Measurements from ENCODE around the gene PDE4D. TPM values are rescaled to one million over a fixed set of nuclear protein-coding genes. Genes with fewer than 3 reads are reported as not detected.

The PDE4D gene
- total and polyA plus RNA-seq, 2 donors (not counting 3 experiments of a cell fraction or from before 2014, with no cell fraction given): 34.5 to 51.2 TPM

GRCh38 chr5:59036274-59036961 is 857.1 kb downstream of the PDE4D start:
- H3K9ac ChIP-seq (replicated peaks; ENCODE audit: extremely low read depth, insufficient read depth, low read length): no peak overlapping the region
- ChIA-PET CTCF (interaction anchor here (0.8 to 6.1 kb wide), 9 partner anchors 10 to 331 kb away, joined by 3 to 68 read pairs (median 6); no protein-coding TSS in a partner anchor), POLR2A (no interaction called here)
- H3K27ac ChIP-seq (ENCODE audit: insufficient read depth, low read depth, low read length): no peak overlapping the region
- no TSS peak for BruUV-seq (replicated peaks)
- TF ChIP-seq FOS (IDR thresholded peaks at IDR 0.05; ENCODE audit: borderline replicate concordance, insufficient read depth, low read length): peak; percentile 41
- TF ChIP-seq MAX (IDR thresholded peaks at IDR 0.05; ENCODE audit: insufficient read depth, insufficient read length): no peak
- TF ChIP-seq POLR2A (IDR thresholded peaks at IDR 0.05; ENCODE audit: low read depth, low read length): no peak
- dilution Hi-C loops (cut with MboI; ENCODE audit: extremely low pct_ligation_motif_present, low sequenced_read_pairs): no loop called here
- FAIRE-seq (peak; percentile 72), DNase-seq (ENCODE audit: low read depth, low spot score) (peak; percentile 34)
- no peaks in the 10 kb centered on the region for H3K27me3 ChIP-seq (ENCODE audit: control insufficient read depth in 2 of 2, insufficient read depth in 2 of 2, low read length in 2 of 2)
- H3K79me2 ChIP-seq (ENCODE audit: control insufficient read depth, insufficient read depth, low read length): peaks cover 5% of the 10 kb centered on the region
- intact Hi-C loops (cut with micrococcal nuclease): loop anchor here (5.0 to 10.0 kb wide), 2 partner anchors 331 to 758 kb away; no protein-coding TSS in a partner anchor
- no peak overlapping the region for H3K4me2 ChIP-seq (ENCODE audit: insufficient read depth, low read length)
- H3K9me1 ChIP-seq (replicated peaks; ENCODE audit: control insufficient read depth, extremely low read depth, insufficient read depth, low read length): no peaks in the 10 kb centered on the region
- peaks cover 29% of the 10 kb centered on the region for H3K4me1 ChIP-seq (ENCODE audit: control insufficient read depth, extremely low read depth, insufficient read depth, low read length)
- no peaks in the 10 kb centered on the region for H3K36me3 ChIP-seq (ENCODE audit: control insufficient read depth in 2 of 2, extremely low read depth in 1 of 2, insufficient read depth in 2 of 2, low read length in 2 of 2)
- no peaks in the 10 kb centered on the region for H4K20me1 ChIP-seq (replicated peaks; ENCODE audit: control insufficient read depth, extremely low read depth, insufficient read depth, low read length)
- H2AFZ ChIP-seq (ENCODE audit: low read depth, low read length): no peak overlapping the region
- H3K9me3 ChIP-seq (replicated peaks; ENCODE audit: control insufficient read depth, insufficient read depth, low read length): no peaks in the 10 kb centered on the region
- no peak overlapping the region for H3K4me3 ChIP-seq (replicated peaks in 1 of 3; ENCODE audit: insufficient read depth in 1 of 3, low read depth in 1 of 3, low read length in 3 of 3)

DNA sequence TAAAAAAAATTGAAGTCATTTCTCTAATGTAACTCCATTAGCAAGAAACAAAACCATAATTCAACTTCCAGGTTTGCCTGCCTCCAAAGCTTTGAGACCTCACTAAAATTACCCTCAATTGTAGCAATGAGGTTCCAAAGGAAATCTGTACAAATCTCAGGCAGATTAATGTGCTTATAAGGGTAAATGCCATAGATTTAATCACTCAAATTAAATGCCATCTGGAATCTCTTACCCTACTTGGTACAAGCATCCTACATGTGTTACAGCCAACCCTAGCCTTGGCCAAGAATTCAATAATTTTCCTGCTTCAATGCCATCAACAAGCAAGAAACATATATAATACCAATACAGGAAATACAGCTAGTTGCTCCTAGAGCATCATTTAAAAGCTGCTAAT is 857.8 kb downstream of the PDE4D start:
- TF ChIP-seq, protein P1, sequence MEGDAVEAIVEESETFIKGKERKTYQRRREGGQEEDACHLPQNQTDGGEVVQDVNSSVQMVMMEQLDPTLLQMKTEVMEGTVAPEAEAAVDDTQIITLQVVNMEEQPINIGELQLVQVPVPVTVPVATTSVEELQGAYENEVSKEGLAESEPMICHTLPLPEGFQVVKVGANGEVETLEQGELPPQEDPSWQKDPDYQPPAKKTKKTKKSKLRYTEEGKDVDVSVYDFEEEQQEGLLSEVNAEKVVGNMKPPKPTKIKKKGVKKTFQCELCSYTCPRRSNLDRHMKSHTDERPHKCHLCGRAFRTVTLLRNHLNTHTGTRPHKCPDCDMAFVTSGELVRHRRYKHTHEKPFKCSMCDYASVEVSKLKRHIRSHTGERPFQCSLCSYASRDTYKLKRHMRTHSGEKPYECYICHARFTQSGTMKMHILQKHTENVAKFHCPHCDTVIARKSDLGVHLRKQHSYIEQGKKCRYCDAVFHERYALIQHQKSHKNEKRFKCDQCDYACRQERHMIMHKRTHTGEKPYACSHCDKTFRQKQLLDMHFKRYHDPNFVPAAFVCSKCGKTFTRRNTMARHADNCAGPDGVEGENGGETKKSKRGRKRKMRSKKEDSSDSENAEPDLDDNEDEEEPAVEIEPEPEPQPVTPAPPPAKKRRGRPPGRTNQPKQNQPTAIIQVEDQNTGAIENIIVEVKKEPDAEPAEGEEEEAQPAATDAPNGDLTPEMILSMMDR (IDR thresholded peaks at IDR 0.05; ENCODE audit: extremely low read depth in 1 of 2, insufficient read depth in 1 of 2, low read depth in 1 of 2, low read length in 2 of 2): no peak
- BruUV-seq (replicated peaks): no TSS peak
- intact Hi-C loops (cut with micrococcal nuclease) (loop anchor here (5.0 to 10.0 kb wide), 2 partner anchors 332 to 759 kb away; no protein-coding TSS in a partner anchor), dilution Hi-C loops (cut with MboI; ENCODE audit: extremely low pct_ligation_motif_present, low sequenced_read_pairs) (no loop called here)
- POLR2A ChIA-PET: no interaction called here
- CTCF ChIA-PET: interaction anchor here (0.8 to 6.1 kb wide), 12 partner anchors 11 to 332 kb away, joined by 3 to 68 read pairs (median 5); no protein-coding TSS in a partner anchor
- Histone ChIP-seq H2AFZ (ENCODE audit: low read depth, low read length) (no peak overlapping the region), H3K9ac (replicated peaks; ENCODE audit: extremely low read depth, insufficient read depth, low read length) (no peak overlapping the region), H3K27me3 (ENCODE audit: control insufficient read depth in 2 of 2, insufficient read depth in 2 of 2, low read length in 2 of 2) (no peaks in the 10 kb centered on the region), H3K36me3 (ENCODE audit: control insufficient read depth in 2 of 2, extremely low read depth in 1 of 2, insufficient read depth in 2 of 2, low read length in 2 of 2) (no peaks in the 10 kb centered on the region), H3K4me3 (replicated peaks in 1 of 3; ENCODE audit: insufficient read depth in 1 of 3, low read depth in 1 of 3, low read length in 3 of 3) (no peak overlapping the region), H3K4me2 (ENCODE audit: insufficient read depth, low read length) (no peak overlapping the region), H3K27ac (ENCODE audit: insufficient read depth, low read depth, low read length) (no peak overlapping the region), H3K79me2 (ENCODE audit: control insufficient read depth, insufficient read depth, low read length) (peaks cover 5% of the 10 kb centered on the region), H3K4me1 (ENCODE audit: control insufficient read depth, extremely low read depth, insufficient read depth, low read length) (peaks cover 29% of the 10 kb centered on the region), H3K9me3 (replicated peaks; ENCODE audit: control insufficient read depth, insufficient read depth, low read length) (no peaks in the 10 kb centered on the region), H4K20me1 (replicated peaks; ENCODE audit: control insufficient read depth, extremely low read depth, insufficient read depth, low read length) (no peaks in the 10 kb centered on the region), H3K9me1 (replicated peaks; ENCODE audit: control insufficient read depth, extremely low read depth, insufficient read depth, low read length) (no peaks in the 10 kb centered on the region)
- DNase-seq (ENCODE audit: low read depth, low spot score) (no peak), FAIRE-seq (no peak)

All from endothelial cell of umbilical vein (primary cell).